Smooth muscle cell (in vitro differentiated cells): Measurements from ENCODE around the gene DCUN1D2. TPM values are rescaled to one million over a fixed set of nuclear protein-coding genes. Genes with fewer than 3 reads are reported as not detected.

Experiments
- DNase-seq: peaks from one replicate; lab custom pipeline; 2025; ENCODE audit not compliant: unreplicated experiment; lab: John Stamatoyannopoulos, UW
- H2AFZ ChIP-seq: fragments of 200-600 bp; sonication (generic); 2 replicates; pipeline ENCODE4 v1.6.0; 2016; ENCODE audit warnings: antibody characterized with exemption, low read depth, mild to moderate bottlenecking
- H3F3A ChIP-seq: fragments of 200-600 bp; sonication (generic); 2 replicates; pipeline ENCODE4 v1.6.0; 2017; ENCODE audit warnings: antibody characterized with exemption, low read depth
- H3K27ac ChIP-seq: fragments of 200-600 bp; sonication (generic); 2 replicates; pipeline ENCODE4 v1.5.1; 2016; ENCODE audit warnings: low read depth, mild to moderate bottlenecking
- H3K27me3 ChIP-seq: fragments of 200-600 bp; sonication (generic); 2 replicates; pipeline ENCODE4 v1.6.1; 2016; ENCODE audit warnings: low read depth, mild to moderate bottlenecking
- H3K36me3 ChIP-seq: fragments of 200-600 bp; sonication (generic); 2 replicates; pipeline ENCODE4 v1.5.1; 2016; ENCODE audit warnings: low read depth
- H3K4me1 ChIP-seq: fragments of 200-600 bp; sonication (generic); 2 replicates; pipeline ENCODE4 v1.5.1; 2016; ENCODE audit warnings: low read depth
- H3K4me2 ChIP-seq: fragments of 200-600 bp; sonication (generic); 2 replicates; pipeline ENCODE4 v1.6.0; 2016; ENCODE audit warnings: mild to moderate bottlenecking
- H3K4me3 ChIP-seq: fragments of 200-600 bp; sonication (generic); 2 replicates; pipeline ENCODE4 v1.5.1; 2016; ENCODE audit warnings: mild to moderate bottlenecking
- H3K79me2 ChIP-seq: fragments of 200-600 bp; sonication (generic); 2 replicates; pipeline ENCODE4 v1.6.0; 2016; ENCODE audit warnings: low read depth, mild to moderate bottlenecking
- H3K9ac ChIP-seq: fragments of 200-600 bp; sonication (generic); 2 replicates; pipeline ENCODE4 v1.6.0; 2016; ENCODE audit warnings: low read depth
- H3K9me3 ChIP-seq: fragments of 200-600 bp; sonication (generic); replicated peaks from 2 replicates; pipeline ENCODE4 v1.5.1; 2016; ENCODE audit warnings: low read depth
- H4K20me1 ChIP-seq: fragments of 200-600 bp; sonication (generic); 2 replicates; pipeline ENCODE4 v1.6.0; 2016; ENCODE audit warnings: low read depth
- CTCF ChIP-seq: fragments of 200-600 bp; sonication (generic); IDR thresholded peaks from 2 replicates; pipeline ENCODE4 v1.5.1; 2017; ENCODE audit warnings: borderline replicate concordance, mild to moderate bottlenecking, antibody characterized with exemption; ENCODE audit not compliant: insufficient read depth, poor library complexity, severe bottlenecking
- WGBS: methylation state at CpG from one replicate; pipeline ENCODE4 v1.1.7; 2016; ENCODE audit warnings: low lambda C conversion rate; 5-methylcytosine and 5-hydroxymethylcytosine counted together
- polyA plus RNA-seq: library from polyadenylated mRNA; unstranded; fragments of >200 nt; fragmentation: Nextera tagmentation; extraction: Ambion mirVana; gene quantifications from 2 replicates; pipeline ENCODE4 v1.2.1, GENCODE V29; 2016
- total RNA-seq: library from RNA; depleted of rRNA; stranded (reverse); fragments of >200 nt; gene quantifications from 2 replicates; pipeline ENCODE4 v1.2.3, GENCODE V29; 2014

The DCUN1D2 gene
- total and polyA plus RNA-seq, 2 experiments from 2014 or later, result 6.3 to 10.8 TPM

- Histone ChIP-seq H2AFZ (no peak overlapping the region), H3K27ac (no peak overlapping the region), H3K4me1 (peaks cover 2% of the 10 kb centered on the region), H3K4me2 (no peak overlapping the region), H3K36me3 (peaks cover 16% of the 10 kb centered on the region), H3K79me2 (peaks cover 26% of the 10 kb centered on the region), H3K9me3 (no peaks in the 10 kb centered on the region), H4K20me1 (peaks cover 25% of the 10 kb centered on the region), H3K27me3 (no peaks in the 10 kb centered on the region), H3K4me3 (no peak overlapping the region), H3F3A (no peaks in the 10 kb centered on the region), H3K9ac (no peak overlapping the region)
- TF ChIP-seq CTCF, result no peak
- WGBS, result 75% methylated on average over 4 of the region's 4 CpGs
- no peak for DNase-seq
Observed at GRCh38 chr13:113479179-113479578, 11.3 kb downstream of the DCUN1D2 start.

- Histone ChIP-seq H3K9me3 (no peaks in the 10 kb centered on the region), H3K27me3 (no peaks in the 10 kb centered on the region), H3K36me3 (peaks cover 16% of the 10 kb centered on the region), H3F3A (no peaks in the 10 kb centered on the region), H3K9ac (no peak overlapping the region), H3K4me1 (no peaks in the 10 kb centered on the region), H3K27ac (no peak overlapping the region), H4K20me1 (peaks cover 10% of the 10 kb centered on the region), H2AFZ (no peak overlapping the region), H3K79me2 (peaks cover 12% of the 10 kb centered on the region), H3K4me2 (no peak overlapping the region), H3K4me3 (no peak overlapping the region)
- no peak for DNase-seq
- no peak for TF ChIP-seq CTCF
- WGBS, result 98% methylated on average over 3 of the region's 3 CpGs
Observed at GRCh38 chr13:113477724-113478123, 12.8 kb downstream of the DCUN1D2 start.

- Histone ChIP-seq H3K36me3 (peaks cover 16% of the 10 kb centered on the region), H3K79me2 (peaks cover 6% of the 10 kb centered on the region)
Observed at GRCh38 chr13:113476811-113477210, 13.7 kb downstream of the DCUN1D2 start.

More at GRCh38 chr13:113476811-113477210, 13.7 kb downstream of the DCUN1D2 start:
- H2AFZ ChIP-seq, result no peak overlapping the region
- no peak overlapping the region for H3K4me2 ChIP-seq
- H3K4me3 ChIP-seq, result no peak overlapping the region
- no peak for DNase-seq
- no peak for TF ChIP-seq CTCF
- WGBS, result 83% methylated on average over 7 of the region's 7 CpGs
- H3K27ac ChIP-seq, result no peak overlapping the region
- H3K4me1 ChIP-seq, result no peaks in the 10 kb centered on the region
- H4K20me1 ChIP-seq, result peaks cover 1% of the 10 kb centered on the region
- H3K27me3 ChIP-seq, result no peaks in the 10 kb centered on the region
- H3K9ac ChIP-seq, result no peak overlapping the region
- no peaks in the 10 kb centered on the region for H3F3A ChIP-seq
- H3K9me3 ChIP-seq, result no peaks in the 10 kb centered on the region
